Caki2 (cell line): ENCODE data around the gene POLR1D. TPM values are rescaled to one million over a fixed set of nuclear protein-coding genes. Genes with fewer than 3 reads are reported as not detected.

Experiments
- DNase-seq: peaks from one replicate; pipeline ENCODE4 v3.0.0-alpha.2; 2015; ENCODE audit warnings: low read depth
- in situ Hi-C: cut with HindIII; loops from 2 replicates; pipeline ENCODE4 v1.10.0; 2016; ENCODE audit warnings: low sequenced_read_pairs, low pct_unique_long_range_greater_than_20kb, mixed read lengths
- total RNA-seq: library from RNA; depleted of rRNA; stranded (reverse); fragments of >200 nt; shearing (Covaris generic); gene quantifications from 2 replicates; pipeline ENCODE4 v1.2.3, GENCODE V29; 2014; ENCODE audit warnings: low replicate concordance; rRNA removed

The POLR1D gene
- total RNA-seq, 1 experiment from 2014 or later: 94.2 TPM

- DNase-seq: no peak
- in situ Hi-C loops: no loop called here
Measured at GRCh38 chr13:27661017-27661416, 39.3 kb downstream of the POLR1D start.

GRCh38 chr13:27662738-27663470, 41.2 kb downstream of the POLR1D start:
- no peak for DNase-seq
- in situ Hi-C loops: no loop called here

GRCh38 chr13:27663947-27664346, 42.3 kb downstream of the POLR1D start:
- in situ Hi-C loops: no loop called here
- no peak for DNase-seq

- no peak for DNase-seq
- in situ Hi-C loops: no loop called here
Measured at GRCh38 chr13:27665333-27665732, 43.6 kb downstream of the POLR1D start.

GRCh38 chr13:27665761-27666160, 44.1 kb downstream of the POLR1D start:
- DNase-seq: no peak
- in situ Hi-C loops: no loop called here

- in situ Hi-C loops: no loop called here
- DNase-seq: no peak
Measured at GRCh38 chr13:27666951-27667350, 45.3 kb downstream of the POLR1D start.

GRCh38 chr13:27667946-27668345, 46.3 kb downstream of the POLR1D start:
- DNase-seq: no peak
- in situ Hi-C loops: no loop called here

- no peak for DNase-seq
- in situ Hi-C loops: no loop called here
Measured at GRCh38 chr13:27670861-27671260, 49.2 kb downstream of the POLR1D start.

GRCh38 chr13:27672025-27672424, 50.3 kb downstream of the POLR1D start:
- in situ Hi-C loops: no loop called here
- DNase-seq: no peak

Other genes with a start within 250 kb of the POLR1D start
- 137 and 162 TPM in 2 replicates for gene GTF3A, start 197.3 kb upstream of the POLR1D start, total RNA-seq
- 44.6 and 46.2 TPM in 2 replicates for gene MTIF3, start 171.3 kb upstream of the POLR1D start, total RNA-seq
- 1.9 and 4.1 TPM in 2 replicates for gene LNX2, start 1.4 kb upstream of the POLR1D start, total RNA-seq
- gene GSX1, start 170.6 kb downstream of the POLR1D start, total RNA-seq: not detected in 2 replicates